ENCODE measurements around the gene NIPSNAP3A.

Gene NIPSNAP3A

DNA sequence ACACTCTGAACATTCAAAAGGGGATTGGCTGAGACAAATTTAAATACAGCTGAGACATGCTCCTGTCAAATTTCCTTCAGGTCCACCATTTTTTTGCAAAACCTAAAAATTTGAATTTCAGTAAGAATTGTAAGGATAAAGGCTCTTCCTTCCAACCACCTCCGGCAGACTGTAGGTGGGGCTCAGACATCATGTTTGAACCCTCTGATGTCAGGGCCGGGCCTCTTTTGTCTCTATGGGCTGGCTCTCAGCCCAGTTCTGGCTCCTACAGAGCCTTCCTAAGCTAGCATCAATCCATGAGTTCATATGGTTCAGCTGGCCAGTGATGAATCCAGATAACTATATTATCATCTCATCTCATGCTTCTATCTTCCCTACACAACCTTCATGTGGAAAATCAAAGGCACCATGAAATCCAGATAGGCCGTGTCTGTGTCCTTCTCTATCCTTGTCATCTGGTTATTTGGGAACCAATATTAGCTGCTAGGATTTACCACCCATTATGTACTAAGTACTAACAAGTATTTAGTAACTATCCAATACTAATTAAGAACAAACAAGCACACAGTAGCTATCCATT is 60.6 kb downstream of the NIPSNAP3A start:
- no peak for DNase-seq (ENCODE audit: low read depth)

Measured in stimulated activated CD8-positive, alpha-beta memory T cell treated with anti-CD3 and anti-CD28 coated beads, Interleukin-12 subunit alpha, Interleukin-12 subunit beta, amount 100 ng/mL, for 1 hour (primary cell).